GM21723 (cell line): Measurements from ENCODE around the gene LRRC4C.
A peak's percentile ranks its signal among the peaks of the same experiment; 100 is the strongest.
"Not testable (repeated sequence)": the region's sequence is repeated elsewhere in the genome, so short reads cannot be mapped to it uniquely, and the experiment has no call there.

Experiments used
- ATAC-seq: cut with Tn5 transposase; IDR thresholded peaks from one replicate; pipeline ENCODE4 v1.9.1; 2021; ENCODE audit warnings: mild to moderate bottlenecking, moderate library complexity; ENCODE audit not compliant: unreplicated experiment

The LRRC4C gene

DNA sequence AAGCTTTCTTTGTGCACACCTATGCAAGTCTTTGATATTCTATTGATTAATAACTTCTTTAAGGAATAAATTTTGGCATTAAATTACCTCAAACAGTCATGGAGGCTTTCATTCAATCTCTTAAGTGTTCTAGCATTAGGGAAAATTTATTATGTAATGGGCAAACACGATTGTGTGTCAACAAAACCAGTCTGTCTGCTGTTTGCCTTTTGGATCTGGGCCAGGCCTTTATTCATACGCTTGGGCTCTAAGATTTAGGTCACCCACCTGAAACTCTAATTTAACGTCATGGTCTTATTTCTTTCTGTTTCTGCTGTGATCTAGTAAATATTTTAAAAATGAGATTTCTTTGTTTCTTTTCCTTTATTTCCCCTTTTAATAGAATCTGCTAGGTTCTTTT is 1270.6 kb downstream of the LRRC4C start:
- ATAC-seq = no peak

DNA sequence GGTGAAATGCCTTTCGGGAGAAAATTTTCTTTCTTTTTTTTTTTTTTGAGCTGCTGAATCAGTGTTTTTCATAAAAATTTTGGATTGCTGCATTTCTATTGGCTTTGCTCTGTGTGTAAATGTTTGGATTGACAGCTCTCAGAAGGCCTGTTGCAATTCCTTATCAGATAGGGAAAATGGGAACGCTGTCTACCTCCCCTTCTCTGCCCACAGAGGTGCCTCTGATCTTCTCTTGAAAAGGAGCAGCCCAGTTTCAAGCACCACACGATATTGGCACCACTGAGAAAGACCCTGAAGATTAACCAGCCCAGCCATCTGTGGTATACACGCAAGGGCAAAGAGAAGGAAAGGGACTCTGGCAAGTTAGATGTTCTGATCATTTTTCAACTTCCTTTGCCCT is 1272.2 kb downstream of the LRRC4C start:
- no peak for ATAC-seq

- ATAC-seq = no peak
These were observed 1272.8 kb downstream of the LRRC4C start for GRCh38 chr11:40186437-40187263.

GRCh38 chr11:40185793-40186192 is 1273.7 kb downstream of the LRRC4C start:
- ATAC-seq = no peak

DNA sequence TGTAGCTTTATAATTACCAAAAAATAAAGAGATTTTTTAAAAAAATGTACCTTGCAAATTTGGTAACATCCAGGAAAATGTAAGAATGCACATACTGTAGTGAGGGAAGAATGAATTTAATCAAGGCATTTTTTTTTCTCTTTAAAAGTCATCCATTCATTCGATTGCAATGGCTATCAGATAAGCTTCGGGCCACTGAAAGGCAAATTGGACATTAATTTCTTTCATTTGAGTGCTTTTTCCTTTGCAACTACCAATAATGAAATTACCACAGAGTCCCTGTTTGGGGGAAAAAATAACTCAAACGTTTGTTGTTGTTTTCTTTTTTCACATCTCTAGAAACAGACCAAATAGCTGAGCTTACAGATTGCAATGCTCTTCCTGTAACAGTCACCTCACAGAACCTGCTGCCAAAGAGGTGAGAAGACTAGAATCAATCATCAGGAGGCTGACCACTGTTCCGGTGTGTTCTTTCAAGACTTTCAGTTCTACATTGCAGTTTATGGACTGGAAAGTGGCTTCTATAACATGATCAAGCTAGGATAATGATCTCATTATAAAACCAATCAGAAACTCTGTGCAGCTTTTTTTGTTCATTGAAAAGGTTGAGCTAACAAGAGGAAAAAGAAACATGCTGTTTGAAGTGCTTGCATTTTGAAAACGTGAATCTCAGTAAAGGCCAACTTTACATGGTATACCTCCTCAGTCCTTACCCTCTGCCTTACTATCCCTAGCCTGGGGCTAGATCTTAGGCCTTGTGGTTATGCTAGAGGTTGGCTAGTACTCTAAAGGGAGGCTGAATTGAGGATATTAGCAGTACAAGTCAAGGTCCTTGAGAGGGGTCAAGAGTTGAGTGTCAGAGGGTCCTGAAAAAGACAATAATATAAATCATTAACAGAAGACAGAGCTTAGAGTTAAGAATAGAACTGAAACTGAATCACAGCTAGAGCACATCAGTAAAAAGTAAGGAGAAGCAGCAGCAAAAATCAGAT is 1276.1 kb downstream of the LRRC4C start:
- ATAC-seq = peak; percentile 79

- no peak for ATAC-seq
These were observed 1279.9 kb downstream of the LRRC4C start for GRCh38 chr11:40179541-40179940.

GRCh38 chr11:40178470-40178869 is 1281.0 kb downstream of the LRRC4C start:
- ATAC-seq = no peak

GRCh38 chr11:40175980-40176379 is 1283.5 kb downstream of the LRRC4C start:
- no peak for ATAC-seq

DNA sequence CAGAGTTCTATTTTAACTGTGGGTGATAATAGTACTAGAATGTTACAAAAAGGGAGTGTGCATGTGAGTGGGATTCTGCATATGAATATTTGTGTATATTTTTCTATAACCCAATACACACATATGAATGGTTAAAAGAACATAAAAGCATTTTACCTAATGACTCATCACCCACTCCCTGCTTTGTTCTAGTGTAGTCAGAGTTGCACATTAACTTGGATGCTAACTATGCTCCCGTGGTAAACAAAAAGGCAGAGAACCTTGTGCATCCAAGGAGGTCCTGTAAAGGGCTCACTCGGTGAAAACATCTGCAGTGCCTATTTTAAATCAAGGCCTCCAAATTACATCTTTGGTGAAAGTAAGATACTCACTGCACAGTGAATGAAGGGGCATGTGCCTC is 1289.4 kb downstream of the LRRC4C start:
- ATAC-seq = no peak

- ATAC-seq = peak; percentile 62
These were observed 1291.0 kb downstream of the LRRC4C start for GRCh38 chr11:40168414-40168813.

GRCh38 chr11:40167805-40168204 is 1291.6 kb downstream of the LRRC4C start:
- ATAC-seq = not testable (repeated sequence)

DNA sequence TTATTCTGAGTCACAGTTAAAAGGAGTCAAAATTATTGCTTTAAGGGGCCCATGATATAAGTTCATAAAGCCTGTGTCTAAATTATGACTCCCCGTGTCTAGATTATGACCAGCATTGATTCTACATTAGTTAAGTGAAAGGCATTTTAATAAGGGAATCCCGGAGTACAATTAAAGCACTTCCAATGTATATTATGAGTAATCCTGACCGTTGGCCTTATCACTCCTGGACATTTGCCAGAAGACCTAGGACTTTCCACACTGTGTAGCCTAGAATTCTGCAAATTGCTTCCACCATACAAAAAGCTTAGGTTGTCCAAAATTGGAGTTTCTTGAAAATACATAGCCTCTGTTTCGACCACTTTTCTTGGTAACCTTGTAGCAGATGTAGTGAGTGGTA is 1292.6 kb downstream of the LRRC4C start:
- no peak for ATAC-seq

GRCh38 chr11:40162901-40163883 is 1296.3 kb downstream of the LRRC4C start:
- no peak for ATAC-seq

- ATAC-seq = no peak
These were observed 1297.5 kb downstream of the LRRC4C start for GRCh38 chr11:40161854-40162410.

GRCh38 chr11:40160418-40160817 is 1299.0 kb downstream of the LRRC4C start:
- ATAC-seq = no peak

DNA sequence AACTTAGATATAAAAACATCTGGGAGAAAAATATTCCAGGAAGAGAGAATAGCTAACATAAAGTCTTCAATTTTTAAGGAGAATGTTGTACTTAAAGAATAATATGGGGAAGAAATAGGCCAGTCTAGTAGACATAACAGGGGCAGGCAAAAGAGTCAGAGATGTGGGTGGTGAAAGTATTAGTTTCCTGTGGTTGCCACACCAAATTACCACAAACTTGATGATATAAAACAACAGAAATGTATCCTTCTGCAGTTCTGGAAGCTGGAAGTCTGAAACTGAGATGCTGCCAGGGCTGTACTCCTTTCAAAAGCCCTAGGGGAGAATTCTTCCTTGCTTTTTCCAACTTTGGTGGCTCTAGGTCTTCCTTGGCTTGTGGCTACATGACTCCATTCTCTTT is 1309.7 kb downstream of the LRRC4C start:
- ATAC-seq = no peak

GRCh38 chr11:40140560-40140959 is 1318.9 kb downstream of the LRRC4C start:
- ATAC-seq = no peak

- ATAC-seq = no peak
These were observed 1319.9 kb downstream of the LRRC4C start for GRCh38 chr11:40139536-40139935.

DNA sequence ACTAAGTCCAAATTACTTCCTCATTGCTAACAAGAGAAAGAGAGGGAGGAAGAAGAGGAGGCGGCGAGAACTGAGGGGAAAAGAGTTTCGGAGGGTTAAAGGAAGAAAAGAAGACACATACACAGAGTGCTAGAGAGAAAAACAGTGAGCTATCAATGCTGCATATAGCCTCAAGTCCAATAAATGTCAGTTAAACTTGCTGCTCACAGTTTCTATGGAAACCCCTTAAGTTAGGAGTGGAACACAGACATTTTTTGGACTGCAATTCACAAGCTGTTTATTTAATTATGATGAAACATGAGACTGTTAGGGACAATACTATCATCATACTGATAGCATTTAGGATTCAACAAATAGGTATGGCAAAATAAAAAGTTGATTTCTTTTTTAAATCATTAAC is 1320.4 kb downstream of the LRRC4C start:
- ATAC-seq = no peak
